ENCODE measurements around the gene EPHB4.

DNA sequence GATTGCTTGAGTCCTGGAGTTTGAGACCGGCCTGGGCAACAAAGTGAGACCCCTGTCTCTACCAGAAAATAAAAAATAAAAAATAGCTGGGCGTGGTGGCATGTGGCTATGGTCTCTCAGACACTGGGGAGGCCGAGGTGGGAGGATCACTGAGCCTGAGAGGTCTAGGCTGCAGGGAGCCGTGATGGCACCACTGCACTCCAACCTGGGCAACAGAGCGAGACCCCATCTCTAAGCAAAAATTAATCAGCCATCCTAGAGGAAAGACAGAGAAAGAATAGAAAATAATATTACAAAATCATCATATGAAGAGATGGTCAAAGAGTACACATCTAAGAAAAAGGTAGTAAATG lies 4.9 kb upstream of the EPHB4 start:
- TF ChIP-seq, protein P1, sequence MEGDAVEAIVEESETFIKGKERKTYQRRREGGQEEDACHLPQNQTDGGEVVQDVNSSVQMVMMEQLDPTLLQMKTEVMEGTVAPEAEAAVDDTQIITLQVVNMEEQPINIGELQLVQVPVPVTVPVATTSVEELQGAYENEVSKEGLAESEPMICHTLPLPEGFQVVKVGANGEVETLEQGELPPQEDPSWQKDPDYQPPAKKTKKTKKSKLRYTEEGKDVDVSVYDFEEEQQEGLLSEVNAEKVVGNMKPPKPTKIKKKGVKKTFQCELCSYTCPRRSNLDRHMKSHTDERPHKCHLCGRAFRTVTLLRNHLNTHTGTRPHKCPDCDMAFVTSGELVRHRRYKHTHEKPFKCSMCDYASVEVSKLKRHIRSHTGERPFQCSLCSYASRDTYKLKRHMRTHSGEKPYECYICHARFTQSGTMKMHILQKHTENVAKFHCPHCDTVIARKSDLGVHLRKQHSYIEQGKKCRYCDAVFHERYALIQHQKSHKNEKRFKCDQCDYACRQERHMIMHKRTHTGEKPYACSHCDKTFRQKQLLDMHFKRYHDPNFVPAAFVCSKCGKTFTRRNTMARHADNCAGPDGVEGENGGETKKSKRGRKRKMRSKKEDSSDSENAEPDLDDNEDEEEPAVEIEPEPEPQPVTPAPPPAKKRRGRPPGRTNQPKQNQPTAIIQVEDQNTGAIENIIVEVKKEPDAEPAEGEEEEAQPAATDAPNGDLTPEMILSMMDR (IDR thresholded peaks at IDR 0.05), result no peak
- no peak for TF ChIP-seq POLR2A (IDR thresholded peaks at IDR 0.05)
